Mucosa of gallbladder (tissue), 1 donor: ENCODE results near the gene RTN4R. TPM values are rescaled to one million over a fixed set of nuclear protein-coding genes. Genes with fewer than 3 reads are reported as not detected.

ENCODE experiments used
- DNase-seq: peaks from one replicate; pipeline ENCODE4 v3.0.0-alpha.2; 2020; ENCODE audit warnings: low spot score
- total RNA-seq: library from RNA; stranded (reverse); gene quantifications from one replicate; pipeline ENCODE4 v1.2.1, GENCODE V29; 2021
- donor health status: DM: no; HTN: no; CAD: no.

The RTN4R gene
- total RNA-seq, 1 donor from 2014 or later, result 2.0 TPM

DNA sequence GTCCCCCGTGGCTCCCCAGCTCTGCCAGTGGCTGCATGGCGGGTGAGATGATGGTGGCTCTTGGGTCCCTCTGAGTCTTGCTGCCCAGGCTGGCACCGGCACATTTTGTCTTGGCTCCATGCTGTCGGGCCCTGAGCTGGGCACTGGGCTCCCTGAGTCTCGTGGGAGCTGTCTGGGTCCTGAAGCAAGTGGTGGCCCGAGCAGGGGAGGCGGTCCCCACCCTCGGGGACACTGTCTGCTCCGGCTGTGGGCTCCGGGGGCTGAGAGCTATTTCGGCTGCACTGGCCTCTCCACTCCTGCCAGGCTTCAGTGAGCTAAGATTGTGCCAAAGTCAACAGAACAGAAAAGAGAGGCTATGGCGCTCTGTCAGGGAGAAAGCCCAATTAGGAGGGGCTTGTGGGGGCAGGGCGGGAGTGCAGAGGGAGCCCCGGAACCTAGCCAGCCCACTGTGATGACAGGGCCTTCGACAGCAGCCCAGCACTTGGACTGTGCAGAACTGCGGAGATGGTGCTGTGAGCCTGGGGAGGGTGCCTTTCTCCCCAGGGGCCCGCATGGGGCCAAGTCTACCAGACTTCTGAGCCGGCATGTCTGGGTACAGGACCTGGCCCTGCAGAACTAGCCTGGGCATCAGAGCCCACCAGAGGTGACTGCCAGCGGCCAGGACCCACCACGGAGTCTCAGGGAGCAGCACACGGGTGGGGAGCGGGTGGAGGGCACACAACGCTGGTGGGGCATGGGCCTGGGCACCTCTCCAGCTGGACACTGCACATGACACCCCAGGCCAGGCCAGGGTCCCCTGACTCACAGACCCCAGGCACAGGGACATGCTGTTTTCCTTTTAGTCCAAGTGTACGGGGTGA lies 38.0 kb downstream of the RTN4R start:
- DNase-seq, result no peak

DNA sequence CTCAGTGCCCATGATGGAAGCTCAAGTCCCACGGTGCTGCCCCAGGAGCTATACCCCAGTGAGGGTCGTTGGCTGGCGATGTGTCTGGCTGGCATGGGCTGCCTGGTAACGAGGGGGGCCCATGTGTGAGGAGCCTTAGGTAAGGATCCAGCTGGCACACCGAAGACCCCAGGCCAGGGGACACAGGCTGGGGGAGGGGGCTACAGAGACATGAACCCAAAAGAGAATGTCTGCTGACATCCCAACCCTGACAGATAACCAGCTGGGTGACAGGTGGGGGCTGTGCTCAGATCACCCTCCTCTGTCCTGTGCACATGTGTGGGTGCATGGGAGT lies 39.2 kb downstream of the RTN4R start:
- DNase-seq, result no peak

DNA sequence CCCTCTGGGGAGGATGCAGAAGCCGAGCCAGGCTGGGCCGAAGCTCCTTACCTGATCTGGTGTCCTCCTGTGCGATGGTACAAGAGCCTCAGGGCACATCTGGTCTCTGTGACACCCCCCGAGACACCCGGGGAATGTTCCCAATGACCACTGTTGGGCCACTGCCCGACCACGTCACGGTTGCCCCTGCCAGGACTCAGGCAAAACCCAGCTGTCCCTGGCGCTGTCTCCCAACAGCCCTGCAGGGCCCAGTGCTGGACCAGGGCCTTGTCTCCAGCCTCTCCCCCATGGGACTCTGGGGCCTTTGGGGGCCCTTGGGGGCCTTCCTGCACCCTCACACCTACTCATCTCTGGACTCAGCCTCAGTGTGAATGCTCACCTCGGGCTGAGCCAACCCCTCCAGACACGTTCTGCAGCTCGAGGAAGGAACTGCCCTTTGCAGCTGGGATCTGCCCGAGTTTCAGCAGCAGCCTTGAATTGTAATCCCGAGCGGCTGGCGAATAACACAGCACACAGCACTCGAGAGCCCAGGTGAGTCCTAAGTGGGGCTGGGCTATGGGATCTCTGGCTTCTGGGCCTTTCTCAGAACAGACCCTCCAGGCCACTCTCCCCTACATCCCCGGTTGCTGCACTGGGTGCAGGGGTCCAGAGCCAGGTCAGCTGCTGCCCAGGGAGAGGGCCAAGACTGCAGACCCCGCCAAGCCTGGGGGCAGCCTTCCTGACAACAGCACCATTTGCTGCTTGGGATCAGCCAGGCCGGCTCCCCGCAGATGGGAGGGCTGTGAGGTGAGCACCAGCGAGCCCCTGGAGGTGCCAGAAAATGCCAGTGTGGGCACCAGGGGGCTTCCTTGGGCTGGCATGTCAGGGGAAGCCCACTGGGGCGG lies 39.8 kb downstream of the RTN4R start:
- no peak for DNase-seq

DNA sequence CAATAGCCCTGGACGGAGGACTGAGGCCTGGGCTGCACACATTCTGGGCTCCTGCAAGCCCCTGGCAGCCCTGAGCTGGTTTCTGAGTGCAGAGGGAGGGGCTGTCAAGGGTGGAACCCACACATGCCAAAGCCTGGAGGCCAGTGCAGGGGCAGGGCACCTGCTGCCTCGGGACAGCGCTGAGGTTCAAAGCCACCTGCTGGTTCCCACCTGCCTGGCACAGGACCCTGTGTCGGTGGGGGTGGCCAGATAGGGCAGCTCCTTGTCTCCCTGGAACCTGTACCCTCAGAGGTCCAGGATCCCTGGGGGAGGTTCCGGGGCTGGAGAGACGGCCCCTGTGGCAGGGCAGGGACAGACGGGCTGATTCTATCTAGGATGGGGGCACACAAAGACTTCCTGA lies 40.8 kb downstream of the RTN4R start:
- no peak for DNase-seq

DNA sequence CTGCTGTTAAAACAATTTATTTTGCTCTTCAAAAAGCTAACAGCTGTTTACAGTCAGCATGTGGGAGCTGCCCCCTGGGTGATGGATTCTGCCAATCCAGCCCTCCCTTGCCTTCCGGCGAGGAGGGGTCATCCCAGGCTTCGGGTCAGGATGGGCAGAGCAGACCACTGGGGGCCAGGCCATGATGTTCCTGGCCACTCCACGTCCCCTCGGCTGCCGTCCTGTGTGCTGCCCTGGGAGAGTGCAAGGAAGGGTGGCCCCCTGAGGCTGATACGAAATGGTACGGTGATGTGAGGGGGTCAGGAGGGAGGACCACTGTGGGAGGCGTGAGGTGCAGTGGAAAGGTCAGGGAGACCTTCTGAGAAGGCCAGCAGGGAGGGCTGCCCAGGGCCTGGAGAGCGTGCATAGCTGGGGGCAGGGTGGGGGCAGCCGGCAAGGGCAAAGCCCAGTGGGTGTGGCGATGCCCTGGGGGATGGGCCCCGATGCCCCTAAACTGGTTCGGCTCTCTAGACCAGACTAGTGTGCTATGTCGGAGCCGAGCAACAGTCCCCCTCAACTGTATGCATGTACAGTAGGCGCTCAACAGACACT lies 41.3 kb downstream of the RTN4R start:
- no peak for DNase-seq

DNA sequence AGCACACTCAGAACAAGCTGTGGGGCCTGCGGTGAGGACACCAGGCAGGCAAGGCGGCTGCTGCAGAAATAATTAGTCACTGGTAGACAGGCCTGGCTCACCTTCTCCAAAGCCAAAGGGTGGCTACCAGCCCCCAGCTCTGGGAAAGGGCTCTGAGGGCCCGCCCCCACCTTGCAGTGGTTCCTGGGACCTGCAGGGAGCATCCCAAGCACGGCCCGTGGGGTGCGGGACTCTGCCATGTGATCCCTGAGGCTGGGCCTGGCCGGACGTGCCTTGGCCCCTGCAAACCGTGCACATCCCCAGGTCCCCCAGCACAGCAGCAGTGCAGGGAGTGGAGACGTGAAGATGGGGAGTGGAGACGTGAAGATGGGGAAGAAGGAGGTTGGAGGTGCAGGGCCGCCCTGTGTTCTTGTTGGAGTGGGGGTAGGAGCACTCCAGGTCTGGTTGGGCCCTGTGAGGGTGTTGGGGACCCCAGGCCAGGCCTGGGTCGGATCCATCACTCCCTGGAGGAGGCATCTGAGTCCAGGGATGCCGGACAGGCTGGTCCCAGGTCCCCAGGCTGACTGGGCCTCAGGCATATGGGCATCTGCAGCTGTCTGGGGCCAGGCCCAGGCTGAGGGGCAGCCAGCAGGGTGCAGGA lies 41.9 kb downstream of the RTN4R start:
- DNase-seq, result no peak

DNA sequence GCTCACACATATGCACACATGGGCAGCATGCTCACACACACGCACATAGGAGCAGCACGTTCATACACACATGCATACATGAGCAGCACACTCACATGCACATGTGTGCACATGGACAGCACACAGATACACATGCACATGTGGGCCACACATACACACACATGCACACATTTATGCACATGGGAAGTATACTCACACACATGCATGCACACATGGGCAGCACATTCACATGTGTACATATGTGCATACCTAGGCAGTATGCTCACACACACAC lies 42.5 kb downstream of the RTN4R start:
- no peak for DNase-seq

DNA sequence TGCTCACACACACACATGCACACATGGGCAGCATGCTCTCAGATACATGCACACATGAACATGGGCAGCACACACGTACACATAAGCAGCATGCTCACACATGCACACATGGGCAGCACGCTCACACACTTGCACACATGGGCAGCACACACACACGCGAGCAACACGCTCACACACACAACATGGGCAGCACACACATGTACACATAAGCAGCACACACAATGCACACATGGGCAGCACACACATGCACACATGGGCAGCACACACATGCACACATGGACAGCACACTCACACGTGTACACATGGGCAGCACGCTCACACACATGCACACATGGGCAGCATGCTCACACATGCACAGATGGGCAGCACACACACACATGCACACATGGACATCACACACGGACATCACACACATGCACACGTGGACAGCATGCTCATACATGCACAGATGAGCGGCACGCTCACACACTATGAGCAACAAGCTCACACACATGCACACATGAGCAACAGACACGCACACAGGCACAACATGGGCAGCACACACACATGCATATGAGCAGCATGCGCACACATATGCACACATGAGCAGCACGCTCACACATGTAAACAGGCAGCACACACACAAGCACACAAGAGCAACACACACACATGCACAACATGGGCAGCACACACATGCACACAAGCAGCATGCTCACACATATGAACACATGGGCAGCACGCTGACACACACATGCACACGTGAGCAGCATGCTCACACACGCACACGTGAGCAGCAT lies 43.0 kb downstream of the RTN4R start:
- no peak for DNase-seq

DNA sequence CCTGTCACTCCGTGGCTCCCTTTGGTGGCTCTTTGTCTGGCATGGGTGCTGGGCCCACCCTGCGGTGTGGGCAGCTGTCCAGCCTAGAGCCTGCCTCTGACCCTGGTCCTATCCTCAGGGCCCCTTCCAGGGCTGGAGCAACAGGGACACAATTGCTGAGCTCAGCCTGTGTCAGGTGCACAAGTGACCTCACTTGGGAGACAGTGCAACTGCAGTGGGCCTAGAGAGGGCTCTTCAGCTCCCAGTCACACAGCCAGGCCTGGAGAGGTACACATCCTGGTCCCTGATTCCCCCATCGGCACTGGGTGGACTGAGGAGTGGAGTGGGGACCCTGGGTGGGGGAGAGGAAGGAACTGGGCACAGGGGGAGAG lies 43.9 kb downstream of the RTN4R start:
- DNase-seq, result no peak

DNA sequence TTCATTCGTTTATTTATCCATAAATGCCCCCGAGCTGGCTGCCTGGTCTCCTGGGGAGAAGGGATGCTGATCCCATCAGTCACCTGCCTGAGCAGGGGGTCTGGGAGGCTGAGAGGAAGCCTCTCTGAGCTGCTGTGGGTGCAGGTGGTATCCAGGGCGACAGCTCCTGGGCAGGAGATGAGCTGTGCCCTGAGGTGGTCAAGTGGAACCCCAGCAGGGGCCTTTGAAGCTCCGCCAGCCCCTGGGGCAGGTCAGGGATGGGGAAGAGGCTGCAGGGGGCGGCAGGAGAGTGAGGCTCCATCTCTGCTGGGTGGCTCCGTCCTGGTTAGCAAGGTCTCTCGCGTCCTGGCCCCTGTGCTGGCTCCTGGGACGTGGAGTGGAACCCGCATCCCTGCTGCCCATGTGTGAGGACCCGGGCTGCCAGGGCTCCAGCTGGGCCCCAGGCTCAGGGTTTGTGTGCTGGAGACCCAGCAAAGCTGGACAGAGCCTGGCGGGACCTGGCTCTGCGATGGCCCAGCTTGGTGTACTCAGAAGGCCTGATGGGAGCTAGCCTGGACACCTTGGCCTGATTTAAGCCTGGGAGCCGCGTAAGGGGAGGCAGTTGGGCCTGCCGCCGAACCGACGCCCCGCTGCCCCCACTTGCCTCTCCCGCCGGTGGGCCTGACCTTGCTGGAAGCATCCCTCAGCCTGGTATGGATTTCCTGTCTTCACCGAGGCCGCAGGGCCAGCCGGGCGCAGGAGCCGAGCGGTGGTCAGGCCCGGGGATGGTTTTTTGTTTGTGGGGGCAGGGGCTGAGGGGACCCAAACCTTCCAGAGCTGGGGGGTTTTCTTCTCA lies 44.5 kb downstream of the RTN4R start:
- no peak for DNase-seq

DNA sequence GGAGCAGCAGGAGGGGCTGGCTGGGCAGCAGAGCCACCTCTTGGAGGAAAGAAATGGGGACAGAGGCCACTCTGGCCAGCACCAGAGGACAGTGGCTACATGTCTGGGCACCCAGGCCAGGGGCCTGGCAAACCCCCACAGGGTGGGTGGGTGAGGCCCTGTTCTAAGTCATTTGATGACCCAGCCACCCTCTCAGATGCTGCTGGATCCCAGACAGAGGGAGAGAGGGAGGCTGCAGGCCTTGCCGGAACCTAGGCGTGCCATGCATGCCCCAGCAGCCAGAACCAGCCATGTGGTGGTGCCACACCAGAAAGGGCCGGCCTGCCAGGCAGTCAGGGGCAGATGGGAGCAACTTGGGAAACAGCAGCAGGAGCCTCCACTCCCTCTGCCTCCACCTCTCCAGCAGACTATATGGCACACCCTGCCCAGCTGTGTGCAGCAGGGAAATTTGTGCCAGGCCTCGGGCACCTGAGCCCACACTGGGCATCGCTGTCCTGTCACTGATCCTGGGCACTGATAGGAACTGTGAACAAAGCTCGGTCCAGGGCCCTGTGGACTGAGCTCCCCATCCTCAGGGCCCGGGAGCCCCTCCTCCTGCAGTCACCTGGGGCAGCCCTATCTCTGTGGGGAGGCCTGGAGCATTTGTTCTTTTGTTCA lies 45.2 kb downstream of the RTN4R start:
- DNase-seq, result no peak

DNA sequence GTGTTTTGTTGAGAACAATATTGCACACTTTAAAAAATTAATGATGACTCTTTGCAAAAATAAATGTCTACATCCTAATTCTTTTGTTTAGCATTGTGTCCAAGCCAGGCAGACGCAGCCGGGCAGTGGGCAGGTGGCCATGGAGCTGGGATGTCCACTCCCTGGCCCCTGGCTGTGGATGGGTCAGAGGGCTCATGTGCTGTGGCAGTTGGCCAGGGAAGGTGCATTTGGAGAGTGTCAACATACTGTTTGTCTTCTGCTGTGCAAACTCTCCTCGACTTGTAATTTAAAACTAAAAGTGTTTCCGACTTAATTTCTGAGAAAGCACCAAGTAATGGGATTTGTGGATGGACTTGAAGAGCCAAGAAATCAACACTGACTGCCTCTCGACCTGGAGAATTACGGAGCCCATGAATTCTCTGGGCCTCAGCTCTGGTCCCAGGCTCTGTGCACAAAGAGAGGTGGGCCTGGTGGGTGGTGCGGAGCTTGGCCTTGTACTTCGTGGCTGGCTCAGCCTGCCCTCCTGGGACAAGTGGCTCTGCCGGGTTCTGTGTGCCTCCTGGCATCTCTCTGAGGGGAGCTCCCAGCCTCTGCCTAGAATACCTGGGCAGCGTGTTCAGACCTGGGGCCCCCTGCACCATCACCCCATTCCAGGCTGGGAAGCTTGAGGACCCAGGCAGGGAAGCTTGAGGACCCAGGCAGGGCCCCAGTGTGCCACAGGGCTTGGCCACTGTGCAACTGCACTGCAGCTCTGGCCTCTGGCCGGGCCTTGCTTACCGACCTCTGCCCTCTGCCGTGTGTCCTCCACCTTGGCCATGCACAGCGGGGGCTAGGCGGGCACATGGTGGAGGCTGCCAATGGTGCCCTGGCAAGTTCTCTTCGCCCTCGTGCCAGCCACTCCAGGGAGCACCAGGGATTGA lies 46.4 kb downstream of the RTN4R start:
- DNase-seq, result no peak

DNA sequence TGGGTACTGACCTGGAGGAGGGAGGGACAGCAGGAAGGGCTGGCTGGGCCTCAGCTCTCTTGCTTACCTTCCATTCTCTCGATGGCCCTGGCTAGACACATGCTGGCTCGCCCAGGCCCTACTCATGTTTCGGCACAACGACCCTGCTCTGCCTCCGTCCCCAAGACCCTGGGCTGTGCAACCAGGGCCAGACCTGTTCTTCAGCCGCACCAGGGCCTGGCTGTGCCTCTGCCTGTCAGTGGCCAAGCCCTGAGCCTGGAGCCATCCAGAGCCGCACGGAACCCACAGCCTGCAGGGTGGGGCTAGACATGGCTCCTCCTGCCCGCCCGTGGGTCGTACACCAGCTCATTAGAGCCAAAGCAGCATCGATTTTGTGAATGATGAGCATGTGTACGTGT lies 47.5 kb downstream of the RTN4R start:
- no peak for DNase-seq

DNA sequence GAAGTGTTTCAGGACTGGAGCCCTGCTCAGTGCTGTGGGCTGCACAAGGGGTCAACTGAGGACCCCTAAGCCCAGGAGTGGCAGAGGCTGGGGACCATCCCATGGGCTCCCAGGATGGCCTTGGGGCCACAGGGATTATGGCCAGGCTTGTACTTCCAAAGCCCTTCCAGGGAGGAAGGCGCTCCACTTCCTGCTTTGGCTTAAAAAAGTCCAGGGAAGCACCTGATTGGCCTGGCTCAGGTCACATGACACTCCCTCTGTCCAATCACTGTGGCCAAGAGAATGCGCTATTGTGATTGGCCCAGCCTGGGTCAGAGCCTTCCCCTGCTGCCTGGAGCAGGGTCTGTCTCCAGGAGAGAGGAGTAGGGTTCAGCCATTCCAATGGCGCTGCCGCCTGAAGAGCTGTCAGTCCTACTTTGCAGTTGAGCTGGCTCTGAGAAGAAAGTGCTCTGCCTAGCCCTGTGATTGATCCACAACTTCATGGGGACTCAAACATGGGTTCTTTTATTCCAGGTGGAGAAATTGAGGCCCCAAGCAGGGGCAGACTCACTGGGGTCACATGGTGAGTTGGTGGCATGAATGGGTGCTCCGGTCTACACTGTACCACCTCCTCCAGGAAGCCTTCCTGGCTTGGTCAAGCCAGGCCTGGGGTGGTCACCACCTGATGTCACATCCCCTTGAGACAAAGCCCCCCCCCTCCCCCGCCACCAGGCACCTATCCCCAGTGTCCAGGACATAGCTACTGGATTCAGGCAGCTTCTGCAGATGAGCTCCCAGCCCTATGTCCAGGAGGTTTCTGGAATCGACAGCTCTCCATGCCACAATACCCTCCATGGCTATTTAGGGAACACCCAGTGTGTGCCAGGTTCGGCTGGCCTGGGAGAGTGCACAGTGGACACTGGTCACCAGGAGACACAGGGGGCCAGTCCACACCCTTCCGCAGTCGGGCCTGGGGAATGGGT lies 48.2 kb downstream of the RTN4R start:
- DNase-seq, result no peak

DNA sequence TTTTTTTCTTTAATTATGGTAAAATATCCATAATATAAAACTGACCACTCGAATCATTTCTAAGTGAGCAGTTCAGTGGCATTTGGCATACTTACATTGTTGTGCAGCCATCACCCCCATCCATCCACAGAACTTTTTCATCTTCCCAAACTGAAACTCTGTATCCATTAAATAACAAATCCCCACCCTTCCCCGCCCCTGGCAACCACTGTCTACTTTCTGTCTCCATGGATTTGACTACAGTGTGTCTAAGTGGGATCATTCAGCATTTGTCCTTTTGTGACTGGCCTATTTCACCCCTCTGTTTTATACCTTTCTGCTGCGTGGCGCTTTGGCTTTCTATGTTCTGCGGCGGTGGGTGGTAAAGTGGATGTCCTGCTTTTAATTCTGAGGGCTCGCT lies 49.1 kb downstream of the RTN4R start:
- no peak for DNase-seq

DNA sequence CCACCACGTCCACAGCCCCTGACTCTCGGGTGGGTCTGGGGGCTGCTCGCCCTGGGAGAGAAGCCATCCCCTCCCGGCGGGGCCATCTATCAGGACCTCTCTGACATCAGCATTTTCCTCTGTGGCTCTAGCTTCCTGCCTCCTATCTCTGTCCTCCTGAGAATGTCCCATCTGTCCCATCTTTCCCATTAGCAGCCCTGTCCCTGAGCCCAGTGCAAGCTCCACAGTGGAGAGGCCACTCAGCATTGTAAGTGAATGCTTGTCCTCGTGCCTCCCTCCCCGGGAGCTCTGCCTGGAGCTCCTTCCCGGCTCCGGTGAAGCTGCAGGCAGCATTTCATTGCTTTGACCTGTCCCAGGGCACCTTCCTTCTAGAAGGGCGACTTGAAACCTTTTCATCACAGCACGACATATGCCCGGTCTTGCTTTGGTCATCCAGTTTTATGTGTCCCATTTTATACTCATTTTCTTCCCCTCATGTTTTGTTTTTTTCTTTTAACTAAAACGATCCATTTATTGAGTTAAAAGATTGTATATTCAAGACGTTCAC lies 49.7 kb downstream of the RTN4R start:
- DNase-seq, result no peak

DNA sequence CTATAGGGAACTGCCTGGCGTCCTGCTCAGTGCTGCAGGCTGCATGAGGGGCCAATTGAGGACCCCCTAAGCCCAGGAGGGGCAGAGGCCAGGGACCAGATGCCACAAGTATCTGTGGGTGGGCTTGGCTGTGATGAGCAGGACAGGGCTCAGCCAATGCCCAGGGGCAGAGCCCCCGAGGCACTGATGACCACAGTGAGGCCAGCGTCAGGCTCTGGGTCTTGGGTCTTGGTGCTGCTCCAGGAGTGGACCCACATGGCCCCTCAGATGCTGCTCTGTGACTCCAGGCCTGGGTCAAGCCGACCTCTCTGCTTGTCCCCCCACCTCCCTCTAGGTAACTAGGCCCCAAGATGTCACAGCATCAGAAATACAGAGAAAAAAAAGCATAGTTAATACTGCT lies 50.6 kb downstream of the RTN4R start:
- no peak for DNase-seq
